HK-2 (cell line): ENCODE measurements around the gene PIP4K2A.

Experiments
- DNase-seq: peaks from one replicate; pipeline ENCODE4 v3.0.0-alpha.2; 2018; ENCODE audit not compliant: unreplicated experiment

PIP4K2A gene

DNA sequence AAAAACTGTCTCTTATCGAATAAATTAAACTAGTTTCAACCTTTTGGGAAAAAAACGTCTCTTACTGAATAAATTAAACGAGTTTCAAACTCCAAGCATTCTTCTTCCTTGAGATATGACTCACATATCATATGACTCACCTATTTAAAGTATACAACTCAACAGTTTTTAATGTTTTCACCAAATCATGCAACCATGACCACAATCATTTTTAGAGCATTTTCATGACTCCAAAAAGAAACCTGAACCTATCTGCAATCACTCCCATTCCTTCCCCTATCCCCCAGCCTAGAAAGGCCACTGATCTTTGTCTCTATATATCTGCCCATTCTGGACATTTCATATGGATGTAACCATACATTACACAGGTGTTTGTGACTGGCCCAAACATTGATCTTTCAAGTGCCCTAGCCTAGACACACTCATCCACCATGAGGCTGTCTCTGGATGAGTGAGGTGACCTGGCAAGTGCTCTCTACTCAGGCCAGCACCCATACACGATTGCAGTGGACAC is 115.3 kb downstream of the PIP4K2A start:
- no peak for DNase-seq

DNA sequence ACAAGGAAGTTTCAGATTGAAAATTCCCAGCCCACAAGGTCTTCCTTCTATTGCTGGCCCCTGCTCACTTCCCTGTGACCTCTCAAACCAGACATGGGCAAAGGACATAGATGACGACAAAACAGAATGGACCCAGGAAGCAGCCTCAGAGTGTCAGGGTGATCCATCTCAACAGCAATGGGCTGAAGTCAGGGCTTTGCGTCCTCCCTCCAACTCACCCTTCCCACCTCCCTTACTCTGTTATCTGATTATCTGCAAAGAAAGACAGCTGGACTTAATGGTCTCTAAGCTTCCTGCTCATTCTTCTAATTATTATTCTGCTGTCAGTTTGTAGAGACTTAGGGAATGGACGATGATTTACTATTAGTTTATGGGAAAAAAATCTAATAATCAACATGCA is 115.9 kb downstream of the PIP4K2A start:
- no peak for DNase-seq

DNA sequence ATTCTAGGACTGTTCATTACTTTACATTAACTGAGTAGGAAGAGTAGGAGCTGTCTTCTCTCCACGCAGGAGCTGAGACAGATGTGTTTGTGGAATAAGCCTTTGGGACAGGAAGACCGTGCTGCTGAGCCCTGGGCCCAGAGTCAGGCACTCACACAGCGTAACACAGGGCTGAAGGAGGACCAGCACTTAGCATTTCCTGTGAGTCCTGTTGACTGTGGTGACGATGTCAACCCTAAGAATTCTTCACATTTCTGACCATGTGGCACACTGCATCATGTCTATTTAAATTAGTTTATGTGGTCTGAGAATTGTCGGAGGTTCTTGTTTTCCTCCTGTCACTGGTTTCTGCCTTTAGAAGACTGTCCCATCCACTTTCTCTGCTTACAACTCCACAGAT is 117.2 kb downstream of the PIP4K2A start:
- no peak for DNase-seq

DNA sequence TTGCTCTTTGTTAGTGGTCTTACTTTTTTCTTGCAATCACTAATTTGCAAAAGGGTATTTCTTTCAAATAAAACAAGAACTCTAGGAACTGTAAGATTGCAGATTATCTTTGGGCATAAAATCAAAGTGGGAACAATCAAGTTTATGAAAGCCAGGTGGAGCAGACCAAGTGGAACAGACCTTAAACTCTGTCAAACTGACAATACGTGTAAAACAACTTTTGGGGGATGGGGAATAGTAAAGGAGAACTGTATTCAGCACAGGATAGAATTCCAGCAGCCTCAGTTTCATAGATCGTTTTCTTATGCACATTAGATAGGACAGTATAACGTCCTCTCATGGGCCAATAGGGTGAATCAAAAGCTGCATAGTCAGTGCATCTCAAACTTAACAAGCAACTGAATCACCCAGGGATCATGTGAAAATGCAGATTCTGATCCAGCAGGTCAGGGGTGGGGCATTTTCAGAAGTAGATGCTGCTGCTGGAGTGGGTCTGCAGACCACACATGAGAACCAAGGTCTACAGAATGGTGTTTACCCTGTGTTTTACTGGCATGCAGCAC is 120.7 kb downstream of the PIP4K2A start:
- DNase-seq = no peak

DNA sequence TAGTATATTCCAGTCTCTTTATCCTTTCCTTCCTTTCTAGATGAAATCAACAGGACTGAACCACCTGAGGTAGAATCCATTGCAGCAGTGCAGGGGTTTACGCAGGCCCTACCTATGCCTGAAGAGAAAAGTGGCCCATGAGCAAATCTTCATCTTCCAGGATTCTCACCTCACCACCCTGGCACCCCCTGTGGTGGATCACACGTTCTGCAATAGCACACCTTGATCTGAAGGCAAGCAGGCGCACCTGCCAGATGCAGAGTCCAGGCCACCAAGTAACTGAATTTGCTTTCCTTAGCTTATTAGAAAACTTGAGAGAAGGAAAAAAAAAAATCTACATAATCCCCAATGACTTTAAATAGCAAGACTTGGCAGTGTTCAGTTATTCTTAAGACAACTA is 121.4 kb downstream of the PIP4K2A start:
- no peak for DNase-seq

DNA sequence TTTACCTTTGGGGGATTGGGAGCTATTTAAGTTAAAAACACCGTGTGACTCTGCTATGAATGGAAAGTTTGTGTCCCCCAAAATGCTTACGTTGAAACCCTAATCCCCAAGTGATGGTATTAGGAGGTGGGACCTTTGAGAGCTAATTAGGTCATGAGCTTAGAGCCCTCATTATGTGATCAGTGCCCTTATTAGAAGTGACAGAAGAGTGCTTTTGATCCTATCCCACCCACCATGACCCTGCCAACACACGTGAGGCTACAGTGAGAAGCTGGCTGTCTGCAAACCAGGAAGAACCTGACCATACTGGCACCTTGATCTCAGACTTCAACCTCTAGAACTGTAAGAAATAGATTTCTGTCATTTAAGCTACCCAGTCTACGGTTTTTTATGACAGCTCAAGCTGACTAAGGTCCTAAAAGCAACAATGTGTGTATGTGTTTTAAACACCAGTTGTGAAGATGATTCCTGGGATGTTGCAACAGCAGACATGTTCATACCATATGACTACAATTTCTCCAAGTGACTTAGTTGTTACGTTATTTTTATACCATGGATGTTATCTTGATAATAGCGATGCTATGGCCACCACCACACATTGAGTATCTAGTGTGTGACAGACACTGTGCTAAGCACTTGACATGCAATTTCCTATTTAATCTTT is 124.4 kb downstream of the PIP4K2A start:
- no peak for DNase-seq

DNA sequence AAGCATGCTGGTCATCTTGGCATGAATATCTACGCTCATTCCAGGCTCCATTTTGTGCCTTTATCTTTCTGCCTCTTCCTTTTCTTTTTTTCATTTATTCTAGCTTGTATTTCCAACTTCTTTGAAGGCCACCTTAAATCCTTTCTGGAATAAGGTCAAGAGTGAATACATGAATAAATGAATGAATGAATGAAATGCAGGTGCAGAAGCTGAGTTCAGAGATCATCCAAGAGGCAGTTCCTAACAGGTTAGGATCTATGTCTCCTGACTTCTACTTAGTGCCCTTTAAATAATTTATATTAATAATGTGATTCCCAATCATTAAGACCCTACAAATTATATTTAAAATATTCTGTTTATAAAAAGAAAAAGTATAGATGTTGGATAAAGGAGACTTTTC is 125.9 kb downstream of the PIP4K2A start:
- DNase-seq = no peak

DNA sequence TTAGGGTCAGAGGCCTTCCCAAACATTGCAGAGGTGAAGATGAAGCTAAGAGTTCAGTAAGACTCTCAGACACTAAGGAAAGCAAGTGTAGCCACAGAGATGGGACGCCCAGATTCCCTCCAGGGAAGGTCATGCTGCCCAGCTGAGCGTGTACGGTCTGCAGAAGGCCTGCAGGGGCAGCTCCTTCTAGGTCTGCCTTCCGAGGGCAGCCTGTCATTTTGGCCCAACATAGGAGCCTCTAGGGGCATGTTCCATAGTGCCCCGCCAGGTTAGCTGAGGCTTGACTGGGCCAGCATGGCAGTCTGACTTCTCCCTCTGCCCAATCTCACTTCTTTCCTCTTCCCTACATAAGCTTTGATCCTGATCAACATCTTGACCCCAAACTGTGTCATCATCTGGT is 130.7 kb downstream of the PIP4K2A start:
- DNase-seq = no peak

DNA sequence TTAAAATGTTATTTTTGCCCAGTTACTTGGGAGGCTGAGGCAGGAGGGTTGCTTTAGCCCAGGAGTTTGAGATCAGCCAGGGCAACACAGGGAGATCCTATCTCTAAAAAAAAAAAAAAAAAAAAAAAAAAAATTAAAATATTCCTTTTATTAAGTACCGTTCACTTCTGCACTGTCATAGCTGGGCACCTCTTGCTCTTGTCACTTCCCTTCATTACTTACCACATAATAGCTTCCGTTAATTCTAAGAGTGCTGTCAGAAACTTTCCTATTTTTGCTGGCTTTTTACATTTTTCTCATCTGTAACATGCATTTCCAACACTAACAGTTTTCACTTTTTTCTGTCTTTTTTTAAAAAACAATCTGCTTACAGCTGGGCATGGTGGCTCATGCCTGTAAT is 132.9 kb downstream of the PIP4K2A start:
- DNase-seq = no peak

DNA sequence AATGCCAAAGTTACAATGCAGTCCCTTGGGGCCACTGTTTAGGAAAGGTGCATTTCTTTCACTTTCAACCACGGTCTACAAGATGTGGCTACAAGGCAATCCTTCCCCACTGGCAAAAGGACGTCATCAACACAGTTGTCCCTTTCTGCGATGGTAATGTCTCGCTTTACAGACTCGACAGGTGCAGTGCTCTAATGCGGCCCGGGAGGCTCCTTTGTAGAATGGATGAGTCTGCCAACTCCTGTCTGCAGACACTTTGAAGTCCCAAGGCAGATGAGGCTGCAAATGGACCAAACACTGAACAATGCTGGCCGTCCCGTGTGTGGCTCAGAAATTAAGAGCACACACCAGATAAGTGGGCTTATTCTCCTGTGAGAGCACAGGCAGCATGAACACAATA is 133.7 kb downstream of the PIP4K2A start:
- DNase-seq = no peak

DNA sequence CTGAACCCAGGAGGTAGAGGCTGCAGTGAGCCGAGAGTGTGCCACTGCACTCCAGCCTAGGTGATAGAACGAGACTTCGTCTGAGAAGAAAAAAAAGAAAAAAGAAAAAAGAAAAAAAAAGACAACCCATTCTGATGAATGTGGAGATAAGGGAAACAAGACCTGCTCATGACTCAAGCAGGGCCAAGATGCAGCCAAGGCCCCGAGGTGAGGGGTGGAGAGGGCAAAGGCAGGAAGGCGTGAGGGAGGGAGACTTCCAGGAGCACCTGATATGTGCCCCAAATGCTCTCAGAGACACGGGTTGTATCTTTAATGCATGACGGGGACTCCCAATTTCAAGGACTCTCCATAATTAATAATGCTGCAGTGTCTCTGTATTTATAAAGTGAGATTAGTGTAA is 134.6 kb downstream of the PIP4K2A start:
- DNase-seq = no peak

DNA sequence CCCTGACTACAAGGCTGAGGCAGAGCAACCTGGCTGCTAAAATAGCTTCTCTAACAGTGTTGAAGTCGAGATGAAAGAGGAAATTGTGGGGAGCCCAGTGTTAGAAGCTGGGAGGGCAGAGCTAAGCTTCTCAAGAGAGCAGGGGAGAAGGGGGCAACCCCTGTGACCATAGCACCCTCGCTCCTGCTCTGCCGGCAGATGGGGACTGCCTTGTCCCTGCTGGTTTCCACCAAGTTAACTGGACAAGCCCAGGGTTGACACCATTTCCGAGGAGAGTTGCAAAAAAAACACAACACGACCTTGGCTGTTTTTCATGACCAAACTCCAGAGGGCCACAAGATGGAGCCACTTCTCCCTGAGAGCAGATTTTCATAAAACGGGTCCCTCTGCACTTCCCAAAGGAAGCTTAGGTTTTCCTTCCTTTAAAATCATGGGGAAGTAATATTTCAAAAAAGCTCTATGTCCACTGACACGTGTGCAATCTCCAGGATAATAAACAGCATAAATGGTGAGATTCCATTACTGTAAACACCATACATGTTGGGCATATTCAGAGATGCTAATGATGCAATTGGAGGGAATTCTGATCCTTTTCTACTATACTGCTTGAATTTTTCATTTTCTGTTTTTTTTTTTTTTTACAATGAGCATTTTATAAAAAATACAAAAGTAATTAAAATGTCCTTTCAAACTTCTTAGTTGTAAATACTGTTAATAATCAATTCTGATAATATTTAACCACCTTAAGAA is 140.4 kb downstream of the PIP4K2A start:
- no peak for DNase-seq

DNA sequence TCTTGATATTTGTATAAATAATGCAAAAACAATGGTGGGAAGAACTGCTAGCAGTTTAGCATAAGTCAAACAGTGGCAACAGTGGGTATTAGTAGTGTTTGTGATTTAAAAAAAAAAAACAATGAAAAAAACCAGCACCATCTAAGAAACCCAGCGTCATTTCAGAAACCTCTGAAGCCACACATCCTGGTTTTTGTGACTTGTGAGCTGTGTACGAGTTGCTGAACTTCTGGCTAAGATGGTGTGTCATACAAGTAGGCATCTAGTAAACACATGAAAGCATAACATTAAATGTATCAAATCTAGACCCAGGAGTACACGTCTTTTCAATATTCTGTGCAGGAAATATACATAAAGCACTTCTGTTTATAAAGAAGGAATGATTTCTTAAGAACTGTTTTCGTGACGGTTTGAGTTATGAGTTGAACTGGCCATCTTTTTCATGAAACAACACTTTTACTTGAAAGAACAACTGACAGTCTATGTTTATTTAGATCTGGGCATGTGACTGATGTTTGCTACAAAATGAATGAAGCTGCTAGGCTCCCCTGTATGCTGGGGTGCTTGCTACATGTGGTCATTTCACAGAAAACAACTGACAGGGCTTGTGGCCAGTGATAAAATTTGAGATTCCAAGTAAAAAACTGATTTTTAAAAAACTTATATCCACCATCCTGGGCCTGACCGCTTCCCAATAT is 143.5 kb downstream of the PIP4K2A start:
- no peak for DNase-seq

DNA sequence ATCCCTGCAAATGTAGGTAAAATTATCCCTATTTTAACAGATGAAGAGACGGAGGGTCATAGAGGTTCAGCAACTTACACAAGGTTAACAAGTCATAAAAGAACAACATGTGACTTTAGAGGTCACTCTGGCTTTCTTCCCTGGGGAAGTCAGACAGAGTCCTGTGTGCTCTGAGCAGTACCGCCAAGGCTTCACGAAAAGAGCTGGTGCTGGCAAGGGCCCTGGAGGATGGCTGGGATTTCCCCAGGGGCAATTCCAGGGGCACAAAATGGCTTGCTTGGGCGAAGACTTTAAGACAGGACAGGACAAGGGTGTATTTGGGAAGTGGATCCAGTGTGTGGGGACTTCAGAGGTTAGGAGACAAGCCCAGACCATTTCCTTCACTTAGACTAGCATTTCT is 144.1 kb downstream of the PIP4K2A start:
- no peak for DNase-seq

DNA sequence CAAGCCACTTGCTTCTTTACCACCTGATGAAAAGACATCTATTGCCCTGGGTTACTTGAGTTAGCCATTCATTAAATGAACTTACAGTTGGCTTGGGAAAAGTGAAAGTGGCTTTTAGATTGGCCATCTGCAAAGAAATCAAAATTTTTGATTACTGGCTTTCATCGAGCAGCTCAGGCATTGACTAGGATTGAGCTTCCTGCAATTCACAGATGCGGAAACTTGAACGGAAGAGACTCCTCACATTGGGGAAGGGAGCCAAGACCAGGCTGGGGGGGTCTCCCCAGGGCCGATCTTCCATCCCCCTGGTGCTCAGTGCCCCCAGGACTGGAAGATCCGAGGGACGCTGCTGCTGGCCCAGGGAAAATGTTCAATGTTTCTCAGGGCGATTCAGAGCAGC is 145.4 kb downstream of the PIP4K2A start:
- DNase-seq = no peak

DNA sequence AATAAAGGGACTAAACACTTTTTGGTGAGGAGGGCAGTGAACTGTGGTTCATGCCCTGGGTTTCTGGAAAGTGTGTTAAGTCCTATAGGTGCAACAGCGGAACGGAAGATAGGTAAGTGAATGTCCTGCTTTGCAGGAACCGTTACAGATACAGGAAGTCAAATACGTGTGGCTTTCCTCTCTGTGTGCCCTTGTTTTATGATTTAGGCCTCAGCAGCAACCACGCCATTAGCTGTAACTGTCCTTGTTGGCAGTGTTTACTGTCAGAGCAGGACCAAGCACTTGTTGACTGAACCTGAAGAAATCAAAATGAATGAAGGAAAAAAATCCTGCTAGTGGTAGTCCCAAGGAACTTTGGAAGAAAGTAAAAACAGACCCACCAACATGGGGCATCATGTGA is 150.3 kb downstream of the PIP4K2A start:
- no peak for DNase-seq

DNA sequence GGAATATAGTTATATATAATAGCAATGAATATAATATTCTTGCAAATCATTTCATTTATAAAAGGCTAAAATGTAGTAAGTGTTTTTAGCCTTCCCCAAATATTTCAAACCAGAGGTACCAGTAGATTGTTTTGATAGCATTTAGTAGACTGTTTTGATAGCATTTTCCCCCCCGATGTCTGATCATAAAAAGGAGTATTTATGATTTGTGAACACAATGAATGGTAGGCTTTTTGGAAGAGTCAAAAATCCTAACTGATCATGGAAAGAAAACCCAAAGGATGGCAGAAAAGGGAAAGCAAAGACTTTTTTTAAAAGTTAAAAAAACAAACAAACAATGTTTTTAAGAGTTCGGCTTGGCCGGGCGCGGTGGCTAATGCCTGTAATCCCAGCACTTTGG is 152.5 kb downstream of the PIP4K2A start:
- DNase-seq = no peak

DNA sequence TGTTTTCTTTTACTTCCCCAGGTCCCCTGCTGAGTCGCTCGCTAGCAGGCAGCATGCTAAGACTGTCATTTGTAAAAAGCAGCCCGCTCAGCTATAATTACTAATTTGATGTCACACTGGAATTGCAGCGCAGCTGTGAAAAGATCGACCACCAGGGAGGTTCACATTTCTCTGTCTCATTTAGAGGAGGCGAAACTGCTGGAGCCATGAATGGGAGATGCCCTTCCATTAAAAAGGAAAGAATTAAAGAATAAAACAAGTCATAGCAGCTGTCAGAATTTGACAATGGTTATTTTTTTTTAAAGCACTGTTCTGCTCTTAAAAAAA is 153.5 kb downstream of the PIP4K2A start:
- DNase-seq = no peak

DNA sequence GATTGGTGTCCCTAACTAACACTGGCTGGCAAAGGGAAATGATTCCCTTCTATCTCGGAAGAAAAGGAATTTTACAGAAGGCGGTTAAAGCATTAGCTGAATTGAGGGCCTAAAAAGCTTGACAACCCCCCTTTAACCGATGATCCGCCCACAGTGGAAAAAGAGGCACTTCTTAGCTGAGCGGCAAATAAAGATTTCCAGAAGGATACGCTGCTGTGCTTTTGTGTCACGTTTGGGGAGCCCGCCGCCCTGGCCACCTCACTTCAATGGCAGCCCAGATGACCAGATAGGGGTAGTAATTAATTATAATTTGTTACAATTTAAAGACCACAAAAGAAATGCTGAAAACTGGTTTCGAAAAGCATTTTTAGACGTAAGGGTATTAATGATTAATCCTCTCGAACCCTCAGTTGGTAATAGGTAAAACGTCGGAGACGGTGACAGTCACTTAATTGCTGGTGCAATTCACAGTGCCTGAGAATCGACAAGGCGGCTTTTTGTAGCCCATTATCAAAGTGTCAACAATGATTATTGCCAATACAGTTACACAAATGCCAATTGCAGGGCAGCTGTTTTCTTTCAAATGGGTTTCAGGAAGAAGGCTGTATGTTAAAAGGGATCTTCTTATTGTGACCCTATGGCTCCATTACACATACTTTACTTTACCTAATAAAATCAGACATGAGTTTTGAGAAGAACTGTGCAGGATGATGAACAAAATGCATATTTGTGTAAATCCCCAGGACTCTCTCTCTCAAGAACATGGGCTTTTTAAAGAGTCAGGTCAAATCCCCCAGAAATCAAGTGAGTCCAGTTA is 154.1 kb downstream of the PIP4K2A start:
- DNase-seq = no peak

DNA sequence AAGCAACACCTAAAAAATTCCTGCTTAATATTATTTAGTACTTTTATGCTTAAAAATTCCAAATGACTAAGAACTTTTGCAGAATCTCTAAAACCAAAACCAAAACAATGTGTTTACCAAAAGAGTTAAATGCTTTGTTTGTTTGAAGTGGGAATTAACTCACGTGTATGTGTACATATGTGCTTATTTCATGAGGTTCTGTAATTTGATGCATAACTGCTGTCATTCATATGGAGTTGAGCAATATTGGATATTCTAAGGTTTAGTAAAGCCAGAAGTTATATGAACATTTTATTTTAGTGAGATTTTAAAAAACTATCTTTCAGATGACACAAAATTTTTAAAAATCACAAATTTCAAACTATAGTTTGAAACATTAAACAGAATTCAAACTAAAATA is 157.1 kb downstream of the PIP4K2A start:
- DNase-seq = no peak

DNA sequence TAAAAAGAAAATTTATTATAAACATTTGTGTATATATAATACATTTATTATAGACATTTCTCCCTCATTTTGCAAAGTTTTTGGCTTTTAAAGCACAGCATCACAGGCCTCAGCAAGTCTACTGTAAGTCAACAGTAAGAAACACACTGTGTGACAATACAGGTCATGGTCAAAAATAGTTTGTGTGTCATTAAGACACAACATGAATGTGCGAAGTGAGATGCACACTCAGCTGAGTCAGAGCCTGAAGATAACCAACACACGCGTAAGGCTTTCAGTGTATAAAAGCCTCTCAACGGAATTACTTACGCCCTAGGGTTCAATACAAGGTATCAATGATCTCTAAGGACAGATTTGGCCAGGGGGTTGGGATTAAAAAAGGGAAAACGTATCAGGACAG is 157.6 kb downstream of the PIP4K2A start:
- no peak for DNase-seq
